ENCODE measurements around the gene CDH23. TPM values are rescaled to one million over a fixed set of nuclear protein-coding genes. Genes with fewer than 3 reads are reported as not detected.

Gene CDH23
- total and polyA plus RNA-seq, 2 of the 8 experiments (the other 6 are each of a cell fraction or from before 2014, with no cell fraction given), result 1.9 to 4.9 TPM

Small RNAs within 50 kb of the gene (microRNA-seq; reads per million reads assigned to microRNA genes)
- gene MIR7152 (ENCODE audit: borderline microRNAs expressed in 2 of 2, borderline number of aligned reads in 2 of 2, borderline replicate concordance in 1 of 2), result 0 reads per million in 2 experiments

Small RNAs within 50 kb of the gene (small RNA-seq; reads per million reads assigned to genes)
- gene MIR7152 (ENCODE audit: insufficient read depth) (not detected), gene RNU7-38P (ENCODE audit: insufficient read depth) (not detected)

Other genes starting within 250 kb of the CDH23 start
- gene UNC5B, start 184.3 kb upstream of the CDH23 start, total RNA-seq (2021; fragmentation: NEBNext Ultra II Directional; extraction: Animal tissue kit (Norgen Biotek cat#: 25700)), result 31.8 and 31.9 TPM in 2 replicates
- gene UNC5B, start 184.3 kb upstream of the CDH23 start, polyA plus RNA-seq (2011; rRNA removed), result 27.9 and 34.1 TPM in 2 replicates
- 14.0 and 15.2 TPM in 2 replicates for gene SLC29A3, start 77.7 kb upstream of the CDH23 start, total RNA-seq (2021; fragmentation: NEBNext Ultra II Directional; extraction: Animal tissue kit (Norgen Biotek cat#: 25700))
- 24.6 and 33.8 TPM in 2 replicates for gene SLC29A3, start 77.7 kb upstream of the CDH23 start, polyA plus RNA-seq (2011; rRNA removed)